HuH-7.5 (cell line): ENCODE measurements around the gene SPOCK1.

Experiments
- DNase-seq: peaks from one replicate; pipeline ENCODE4 v3.0.0; 2011; ENCODE audit warnings: low spot score

Gene SPOCK1

DNA sequence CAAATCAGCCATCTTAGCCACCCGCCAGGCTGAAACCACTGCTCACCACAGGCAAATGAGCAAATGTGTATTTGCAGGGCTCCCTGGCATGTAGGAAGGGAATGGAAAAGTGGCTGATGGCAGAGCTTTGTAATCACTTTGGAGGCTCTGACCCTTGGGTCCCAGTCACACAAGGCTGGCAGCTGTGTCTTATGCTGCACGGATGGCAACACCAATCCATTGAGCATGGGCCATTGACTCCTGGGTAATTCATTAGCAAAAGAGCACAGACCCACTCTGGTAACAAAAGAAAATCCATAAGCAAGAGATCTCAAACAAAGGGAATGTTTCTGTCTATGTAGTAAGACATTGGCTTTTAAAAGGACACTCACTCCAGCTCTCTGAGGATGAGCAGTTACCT is 57.6 kb downstream of the SPOCK1 start:
- no peak for DNase-seq

DNA sequence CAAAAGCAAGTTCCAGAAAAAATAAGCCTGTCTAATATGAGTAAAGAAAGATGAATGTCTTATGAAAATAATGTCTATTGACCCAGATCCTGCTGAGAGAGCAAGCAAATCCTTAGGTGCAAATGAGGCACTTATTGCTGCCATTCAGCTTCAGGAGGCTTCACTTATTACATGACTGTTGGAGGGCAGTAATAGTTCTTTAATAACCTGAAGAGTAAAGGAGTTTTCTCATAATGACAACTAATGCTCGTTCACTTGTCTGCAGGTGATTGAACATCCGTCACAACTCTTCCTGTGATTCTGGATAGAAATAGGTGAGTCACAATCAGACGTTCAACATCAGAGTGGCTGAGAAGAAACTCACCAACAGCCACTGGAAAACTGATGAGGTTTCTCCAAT is 58.3 kb downstream of the SPOCK1 start:
- DNase-seq = no peak

DNA sequence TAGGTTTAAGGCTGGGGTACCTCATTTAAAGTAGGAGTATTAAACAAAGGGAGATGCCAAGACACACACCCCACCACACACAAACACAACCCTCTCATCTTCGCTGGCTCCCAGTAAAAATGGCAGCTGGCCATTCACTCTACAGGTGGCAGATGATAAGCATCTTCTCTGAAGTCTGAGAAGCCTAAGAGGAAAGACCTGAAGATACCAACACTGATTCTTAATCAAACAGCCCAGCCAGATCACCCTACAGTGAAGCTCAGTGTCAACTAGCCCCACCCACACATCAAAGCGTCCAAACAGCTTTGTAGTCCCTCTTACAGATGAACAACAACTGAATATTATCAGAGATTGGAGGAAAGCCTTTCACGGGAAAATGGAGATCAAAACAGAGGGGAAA is 59.5 kb downstream of the SPOCK1 start:
- DNase-seq = no peak

GRCh38 chr5:137438932-137439331 is 60.2 kb downstream of the SPOCK1 start:
- no peak for DNase-seq

- no peak for DNase-seq
These were observed 61.4 kb downstream of the SPOCK1 start for GRCh38 chr5:137437774-137438173.

GRCh38 chr5:137433539-137433938 is 65.6 kb downstream of the SPOCK1 start:
- DNase-seq = no peak

GRCh38 chr5:137432376-137432775 is 66.8 kb downstream of the SPOCK1 start:
- no peak for DNase-seq

DNA sequence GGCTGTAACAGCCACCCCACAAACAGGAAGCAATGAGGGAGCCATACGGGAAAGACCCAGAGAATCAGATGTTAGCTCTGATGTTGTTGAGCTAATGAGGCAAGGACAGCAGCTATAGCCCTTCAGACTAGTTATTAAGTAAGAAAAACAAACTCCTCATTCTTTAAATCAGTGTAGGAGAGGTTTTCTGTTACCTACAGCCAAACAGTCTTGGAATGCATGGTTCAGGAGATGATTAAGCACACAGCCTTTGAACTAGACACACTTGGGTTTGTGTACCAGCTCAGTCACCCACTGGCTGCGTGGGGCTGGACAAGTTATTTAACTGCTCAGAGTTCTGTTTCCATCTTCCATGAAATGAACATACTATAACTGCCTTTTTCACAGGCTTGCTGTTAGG is 68.1 kb downstream of the SPOCK1 start:
- DNase-seq = no peak

DNA sequence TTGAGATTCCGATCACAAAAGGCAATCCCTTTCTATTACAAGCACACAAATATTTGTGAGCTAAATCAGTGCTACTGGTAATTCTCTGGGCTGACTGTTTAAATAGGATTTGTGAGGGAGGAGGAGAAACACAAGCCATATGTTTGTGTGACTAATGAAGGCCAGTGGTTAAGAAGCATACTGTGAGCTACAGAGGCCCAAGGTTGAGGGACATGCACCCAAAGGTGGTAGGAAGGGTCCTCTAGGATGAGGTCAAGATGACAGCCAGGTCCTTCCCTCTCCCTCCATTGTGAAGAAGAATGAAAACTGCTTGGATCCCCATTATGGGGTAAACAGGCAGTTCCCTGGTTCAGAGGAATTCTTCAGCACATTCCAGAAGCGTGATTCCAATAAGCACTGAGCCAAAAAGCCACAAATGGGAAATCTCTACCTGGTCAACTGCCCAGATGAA is 83.9 kb downstream of the SPOCK1 start:
- no peak for DNase-seq

GRCh38 chr5:137414112-137414755 is 84.9 kb downstream of the SPOCK1 start:
- no peak for DNase-seq

GRCh38 chr5:137412136-137412535 is 87.0 kb downstream of the SPOCK1 start:
- no peak for DNase-seq

GRCh38 chr5:137410234-137411010 is 88.7 kb downstream of the SPOCK1 start:
- DNase-seq = no peak

DNA sequence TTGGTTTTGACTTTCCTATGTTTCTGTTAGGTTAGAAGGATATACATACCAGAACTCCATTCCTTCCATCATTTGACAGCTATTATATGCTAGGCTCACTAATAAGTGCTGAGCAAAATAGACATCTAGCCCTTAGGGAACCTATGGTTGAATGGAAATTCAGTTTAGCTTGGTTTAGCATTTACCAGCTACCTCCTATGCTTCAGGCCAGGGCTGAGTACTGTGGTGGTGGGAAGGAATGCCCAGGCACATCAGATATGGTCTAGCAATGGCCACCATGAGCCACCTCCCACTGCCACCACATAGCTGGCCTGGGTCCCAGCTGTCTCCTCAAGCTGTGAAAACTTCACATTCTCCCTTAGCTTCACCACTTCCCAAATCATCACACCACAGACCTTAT is 89.4 kb downstream of the SPOCK1 start:
- DNase-seq = no peak

DNA sequence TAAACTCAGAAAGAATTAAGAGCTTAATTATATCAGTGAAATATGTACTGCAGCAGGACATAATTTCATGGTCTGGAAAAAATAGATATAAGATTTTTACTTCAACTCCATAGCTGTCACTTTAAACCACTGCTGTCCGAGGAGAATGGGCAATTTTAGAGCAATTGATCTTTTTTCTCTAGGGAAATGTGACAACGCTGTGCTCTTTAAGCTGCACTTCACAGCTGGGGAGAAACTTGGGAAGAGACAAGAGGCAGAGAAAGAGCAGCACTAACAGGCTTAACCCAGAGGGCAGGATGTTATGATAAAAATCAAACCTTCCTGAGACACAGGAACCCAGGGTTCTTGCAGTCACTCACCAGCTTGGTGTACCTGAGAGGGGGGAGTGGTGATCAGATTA is 92.0 kb downstream of the SPOCK1 start:
- DNase-seq = no peak

- no peak for DNase-seq
These were observed 93.7 kb downstream of the SPOCK1 start for GRCh38 chr5:137405393-137405792.

GRCh38 chr5:137403869-137404268 is 95.3 kb downstream of the SPOCK1 start:
- no peak for DNase-seq

DNA sequence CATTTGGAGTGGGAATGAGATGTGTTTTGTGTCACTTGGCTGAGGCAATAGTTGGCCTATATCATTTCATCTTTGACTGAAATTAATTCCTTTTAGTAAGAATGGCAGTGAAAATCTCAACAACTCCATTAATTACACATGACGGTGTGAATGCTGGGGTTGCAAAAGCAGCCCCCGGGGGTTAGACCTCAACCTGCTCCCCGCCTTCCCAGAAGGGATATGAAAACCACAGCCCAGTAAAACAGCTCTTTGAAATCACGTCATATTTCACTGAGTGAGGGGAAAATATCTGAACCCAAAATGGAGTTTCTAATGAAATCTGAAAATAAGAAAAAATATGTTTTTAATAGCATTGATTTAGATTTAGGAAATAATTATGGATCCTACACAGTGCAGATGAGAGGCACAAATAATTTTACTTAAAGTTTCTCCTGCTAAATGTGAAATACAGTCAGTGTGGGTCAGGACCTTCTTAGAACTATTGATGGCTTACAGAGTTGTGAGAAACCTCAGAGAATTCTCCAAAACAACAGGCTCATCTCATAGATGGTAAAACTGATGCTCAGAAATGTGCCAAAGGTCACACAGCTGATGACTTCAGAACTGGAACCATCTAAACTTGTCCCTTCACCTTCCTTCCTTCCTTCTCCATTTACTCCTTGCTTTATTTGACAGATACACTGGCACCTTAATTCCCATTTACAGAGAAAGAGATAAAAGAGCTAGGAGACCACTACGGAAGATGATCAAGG is 96.5 kb downstream of the SPOCK1 start:
- DNase-seq = no peak

DNA sequence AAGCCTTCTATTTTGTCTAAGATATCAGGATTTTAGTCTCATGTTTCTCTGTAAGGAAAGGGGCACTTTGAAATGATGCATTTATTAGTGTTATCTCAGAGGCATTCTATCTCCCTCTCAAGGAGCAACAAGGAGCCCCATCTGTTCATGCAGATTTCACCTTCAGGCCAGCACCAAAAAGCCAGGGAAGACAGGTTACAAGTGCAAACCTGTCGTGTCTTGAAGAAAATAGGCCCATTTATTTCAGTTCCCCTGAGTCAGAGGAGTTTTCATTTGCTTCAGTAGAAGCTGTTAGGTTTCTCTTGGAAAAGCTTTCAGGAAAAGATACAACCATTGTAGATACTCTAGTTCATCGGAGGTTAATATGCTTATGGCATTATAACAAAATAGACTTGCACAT is 97.2 kb downstream of the SPOCK1 start:
- no peak for DNase-seq

DNA sequence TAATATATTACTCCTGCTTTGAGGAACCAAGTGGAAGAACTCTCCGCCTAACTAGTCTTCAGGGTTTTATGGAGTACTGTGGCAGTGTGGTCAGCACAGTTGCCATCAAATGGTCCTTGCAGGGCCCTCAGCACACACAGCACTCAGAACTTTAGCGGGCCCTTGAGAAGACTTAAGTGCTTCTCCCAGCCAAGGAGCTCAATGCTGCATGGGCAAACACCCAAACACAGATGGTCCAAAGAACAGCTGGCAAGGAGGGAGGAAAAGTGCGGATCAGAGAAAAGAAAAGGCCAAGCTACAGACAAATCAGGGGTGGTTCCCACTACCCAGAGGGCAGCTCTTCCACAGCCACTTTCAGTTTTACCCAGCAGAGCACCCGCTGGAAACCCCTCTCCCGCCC is 98.6 kb downstream of the SPOCK1 start:
- DNase-seq = no peak

- DNase-seq = no peak
These were observed 99.2 kb downstream of the SPOCK1 start for GRCh38 chr5:137399911-137400310.

DNA sequence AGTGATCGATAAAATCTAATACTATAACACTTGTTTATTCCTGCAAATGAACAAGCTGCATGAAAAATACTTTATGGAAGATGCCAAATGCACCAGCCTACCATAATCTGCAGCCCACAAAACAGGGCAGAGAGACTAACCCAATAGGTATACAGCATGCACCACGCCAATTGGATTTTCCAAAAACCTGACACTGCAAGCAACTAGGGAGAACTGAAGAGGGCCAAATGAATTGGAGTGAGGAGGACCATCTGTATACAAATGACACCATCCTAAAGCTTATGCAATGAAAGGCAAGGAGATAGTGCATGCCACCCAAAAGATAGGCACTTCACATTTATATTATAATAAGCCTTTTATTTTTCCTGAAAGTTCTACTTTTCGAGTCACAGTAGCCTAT is 100.4 kb downstream of the SPOCK1 start:
- no peak for DNase-seq

- DNase-seq = no peak
These were observed 101.0 kb downstream of the SPOCK1 start for GRCh38 chr5:137398154-137398553.
